Kidney (tissue), 14 donors: ENCODE results near the gene ALDH1B1. TPM values are rescaled to one million over a fixed set of nuclear protein-coding genes. Genes with fewer than 3 reads are reported as not detected.

ENCODE experiments used
- DNase-seq, 5 donors: peaks; one replicate each; pipeline ENCODE4 v3.0.0-alpha.2; 2013 to 2020
- FAIRE-seq: peaks from 2 replicates; lab custom pipeline; 2012; peaks lifted over from hg19 to GRCh38; lab: Jason Lieb, UNC
- H3K27ac ChIP-seq, 2 donors: one replicate each; pipeline ENCODE4 v1.7.0; 2013; ENCODE audit warnings: low read depth in 2 of 2, low read length in 2 of 2, inconsistent platforms in 1 of 2
- H3K27me3 ChIP-seq: one replicate; pipeline ENCODE4 v1.7.1; 2013; ENCODE audit warnings: low read length, inconsistent platforms; ENCODE audit not compliant: control insufficient read depth, insufficient read depth
- H3K36me3 ChIP-seq, 3 donors: one replicate each; pipeline versions ENCODE4 v1.7.0 to v1.7.1; 2013; ENCODE audit warnings: low read length in 3 of 3, control low read depth in 1 of 3, inconsistent platforms in 1 of 3; ENCODE audit not compliant: insufficient read depth in 3 of 3, control insufficient read depth in 2 of 3
- H3K4me1 ChIP-seq, 3 donors: one replicate each; pipeline versions ENCODE4 v1.7.0 to v1.7.1; 2013; ENCODE audit warnings: low read length in 3 of 3, inconsistent platforms in 1 of 3, low read depth in 1 of 3; ENCODE audit not compliant: control insufficient read depth in 2 of 3, insufficient read depth in 2 of 3
- H3K4me3 ChIP-seq, 3 donors: one replicate each; pipeline versions ENCODE4 v1.7.0 to v1.8.1; 2013; ENCODE audit warnings: low read length in 3 of 3, control low read depth in 1 of 3, inconsistent platforms in 1 of 3
- H3K9ac ChIP-seq, 3 donors: one replicate each; pipeline versions ENCODE4 v1.7.0 to v1.7.1; 2013; ENCODE audit warnings: low read length in 3 of 3, control low read depth in 1 of 3, inconsistent platforms in 1 of 3
- H3K9me3 ChIP-seq, 3 donors: one replicate each; pipeline versions ENCODE4 v1.7.0 to v1.7.1; 2013; ENCODE audit warnings: low read length in 3 of 3, control low read depth in 1 of 3, inconsistent platforms in 1 of 3; ENCODE audit not compliant: control insufficient read depth in 2 of 3, insufficient read depth in 1 of 3
- intact Hi-C: fragments of 100-400 bp; cut with DNase I; formaldehyde crosslinking; loops from one replicate; pipeline ENCODE4 v1.11.1; 2022
- polyA plus RNA-seq: library from polyadenylated mRNA; stranded (reverse); fragments of 350-450 nt; fragmentation: Illumina TruSeq; extraction: RNeasy Lipid Tissue Mini Kit (QIAGEN cat#74804); gene quantifications from one replicate; pipeline ENCODE4 v1.2.3, GENCODE V29; 2014; ENCODE audit warnings: low read depth, low replicate concordance; ENCODE audit not compliant: insufficient read depth
- total RNA-seq: library from RNA; stranded (reverse); fragmentation: NEBNext Ultra II Directional; extraction: Animal tissue kit (Norgen Biotek cat#: 25700); gene quantifications from one replicate; pipeline ENCODE4 v1.2.1, GENCODE V29; 2021
- TF ChIP-seq, protein P1 (sequence below): IDR thresholded peaks from 3 replicates; pipeline ENCODE4 v1.5.1; 2012; ENCODE audit warnings: mild to moderate bottlenecking, moderate library complexity, borderline replicate concordance; ENCODE audit not compliant: insufficient read depth; ENCODE audit errors: extremely low read depth
- donor health status: control.
- donor health status: control.
- donor health status: control.
- donor health status: control.
- donor health status: control.
- donor health status: DM: yes; HTN: yes; CAD: no.
- donor health status: Normal renal cell carcinoma (clear cell type).

Gene ALDH1B1
- total and polyA plus RNA-seq, 2 donors from 2014 or later: 37.7 to 74.7 TPM

DNA sequence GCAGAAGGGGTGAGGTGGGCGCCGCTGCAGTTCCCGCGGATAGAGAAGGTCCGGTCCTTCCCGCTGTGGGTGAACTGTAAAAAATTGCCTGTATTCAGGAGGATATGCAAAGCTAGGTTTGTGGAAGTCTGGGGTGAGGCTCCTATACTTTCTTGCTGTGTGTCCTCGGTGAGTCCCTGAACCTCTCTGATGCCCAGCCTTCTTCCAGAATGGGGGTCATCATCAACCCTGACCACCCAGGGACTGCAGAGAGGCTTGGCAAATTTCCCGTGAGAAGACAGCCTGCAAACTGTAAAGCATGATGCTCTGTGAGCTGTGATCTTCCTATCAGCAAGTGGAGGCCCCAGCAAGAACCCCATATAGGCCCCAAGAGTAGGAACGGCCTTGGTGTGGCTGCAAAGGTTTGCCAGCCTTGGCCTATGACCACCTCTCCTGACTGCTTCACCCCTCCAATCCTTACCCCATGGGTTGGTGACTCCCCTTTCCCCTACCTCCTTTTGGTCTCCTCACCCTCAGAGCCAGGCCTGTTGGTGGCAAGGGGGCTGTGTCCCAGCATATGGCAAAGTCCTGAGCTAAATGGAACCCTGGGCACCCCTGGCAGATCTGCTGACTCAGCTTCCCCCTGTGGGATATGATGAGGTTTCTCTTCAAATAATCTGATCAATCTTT is 760 bp downstream of the ALDH1B1 start:
- intact Hi-C loops: no loop called here

DNA sequence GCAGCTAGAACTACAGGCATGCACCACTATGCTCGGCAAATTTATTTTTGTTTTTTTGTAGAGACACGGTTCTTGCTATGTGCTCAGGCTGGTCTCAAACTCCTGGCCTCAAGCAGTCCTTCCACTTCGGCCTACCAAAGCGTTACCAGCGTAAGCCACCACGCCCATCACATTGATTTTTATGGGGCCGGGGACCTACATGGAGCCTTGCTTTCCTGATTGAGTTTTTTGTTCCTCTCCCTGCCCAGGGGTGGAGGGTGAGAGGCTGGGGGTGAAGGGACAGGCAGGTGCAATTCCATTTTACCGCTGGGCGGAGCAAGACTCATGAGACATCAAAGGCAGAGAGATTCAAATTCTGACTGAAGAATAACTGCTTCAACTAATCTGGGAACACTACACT is 1.9 kb downstream of the ALDH1B1 start:
- H3K4me1 ChIP-seq: peaks cover 0 to 23% (median 17%) of the 10 kb centered on the region in 3 donors
- H3K27me3 ChIP-seq: no peaks in the 10 kb centered on the region
- no peaks in the 10 kb centered on the region for H3K9me3 ChIP-seq
- intact Hi-C loops: no loop called here
- peaks cover 0 to 15% (median 10%) of the 10 kb centered on the region in 3 donors for H3K36me3 ChIP-seq
- H3K9ac ChIP-seq: no peak overlapping the region
- no peak overlapping the region for H3K4me3 ChIP-seq
- DNase-seq (no peak), FAIRE-seq (no peak)
- TF ChIP-seq, protein P1, sequence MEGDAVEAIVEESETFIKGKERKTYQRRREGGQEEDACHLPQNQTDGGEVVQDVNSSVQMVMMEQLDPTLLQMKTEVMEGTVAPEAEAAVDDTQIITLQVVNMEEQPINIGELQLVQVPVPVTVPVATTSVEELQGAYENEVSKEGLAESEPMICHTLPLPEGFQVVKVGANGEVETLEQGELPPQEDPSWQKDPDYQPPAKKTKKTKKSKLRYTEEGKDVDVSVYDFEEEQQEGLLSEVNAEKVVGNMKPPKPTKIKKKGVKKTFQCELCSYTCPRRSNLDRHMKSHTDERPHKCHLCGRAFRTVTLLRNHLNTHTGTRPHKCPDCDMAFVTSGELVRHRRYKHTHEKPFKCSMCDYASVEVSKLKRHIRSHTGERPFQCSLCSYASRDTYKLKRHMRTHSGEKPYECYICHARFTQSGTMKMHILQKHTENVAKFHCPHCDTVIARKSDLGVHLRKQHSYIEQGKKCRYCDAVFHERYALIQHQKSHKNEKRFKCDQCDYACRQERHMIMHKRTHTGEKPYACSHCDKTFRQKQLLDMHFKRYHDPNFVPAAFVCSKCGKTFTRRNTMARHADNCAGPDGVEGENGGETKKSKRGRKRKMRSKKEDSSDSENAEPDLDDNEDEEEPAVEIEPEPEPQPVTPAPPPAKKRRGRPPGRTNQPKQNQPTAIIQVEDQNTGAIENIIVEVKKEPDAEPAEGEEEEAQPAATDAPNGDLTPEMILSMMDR: no peak
- no peak overlapping the region for H3K27ac ChIP-seq

More for the DNA sequence above, 760 bp downstream of the ALDH1B1 start:
- Histone ChIP-seq H3K27me3 (no peaks in the 10 kb centered on the region), H3K9me3 (no peaks in the 10 kb centered on the region), H3K36me3 (peaks cover 0 to 15% (median 10%) of the 10 kb centered on the region in 3 donors), H3K9ac (peak overlapping the region; percentile 58 to 83 (median 60)), H3K4me1 (peaks cover 0 to 33% (median 25%) of the 10 kb centered on the region in 3 donors), H3K4me3 (peak overlapping the region; percentile 68 to 84 (median 73)), H3K27ac (peak overlapping the region; percentile 41 to 67)
- FAIRE-seq (no peak), DNase-seq (peak in 1 of 5 donors; percentile 56)
- TF ChIP-seq, protein P1: no peak

- Histone ChIP-seq H3K4me3 (no peak overlapping the region), H3K9ac (no peak overlapping the region), H3K36me3 (peaks cover 0 to 15% (median 10%) of the 10 kb centered on the region in 3 donors), H3K27ac (no peak overlapping the region), H3K9me3 (no peaks in the 10 kb centered on the region), H3K27me3 (no peaks in the 10 kb centered on the region), H3K4me1 (peaks cover 0 to 21% (median 10%) of the 10 kb centered on the region in 3 donors)
- intact Hi-C loops: no loop called here
- FAIRE-seq (no peak), DNase-seq (peak in 1 of 5 donors; percentile 61)
- TF ChIP-seq, protein P1: no peak
Observed at GRCh38 chr9:38395653-38396370, 3.3 kb downstream of the ALDH1B1 start.
